ENCODE measurements around the gene PROK1.

- TF ChIP-seq, protein P1, sequence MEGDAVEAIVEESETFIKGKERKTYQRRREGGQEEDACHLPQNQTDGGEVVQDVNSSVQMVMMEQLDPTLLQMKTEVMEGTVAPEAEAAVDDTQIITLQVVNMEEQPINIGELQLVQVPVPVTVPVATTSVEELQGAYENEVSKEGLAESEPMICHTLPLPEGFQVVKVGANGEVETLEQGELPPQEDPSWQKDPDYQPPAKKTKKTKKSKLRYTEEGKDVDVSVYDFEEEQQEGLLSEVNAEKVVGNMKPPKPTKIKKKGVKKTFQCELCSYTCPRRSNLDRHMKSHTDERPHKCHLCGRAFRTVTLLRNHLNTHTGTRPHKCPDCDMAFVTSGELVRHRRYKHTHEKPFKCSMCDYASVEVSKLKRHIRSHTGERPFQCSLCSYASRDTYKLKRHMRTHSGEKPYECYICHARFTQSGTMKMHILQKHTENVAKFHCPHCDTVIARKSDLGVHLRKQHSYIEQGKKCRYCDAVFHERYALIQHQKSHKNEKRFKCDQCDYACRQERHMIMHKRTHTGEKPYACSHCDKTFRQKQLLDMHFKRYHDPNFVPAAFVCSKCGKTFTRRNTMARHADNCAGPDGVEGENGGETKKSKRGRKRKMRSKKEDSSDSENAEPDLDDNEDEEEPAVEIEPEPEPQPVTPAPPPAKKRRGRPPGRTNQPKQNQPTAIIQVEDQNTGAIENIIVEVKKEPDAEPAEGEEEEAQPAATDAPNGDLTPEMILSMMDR (conservative IDR thresholded peaks at IDR 0.05; ENCODE audit: low read length): no peak
- TF ChIP-seq EZH2phosphoT487 (IDR thresholded peaks at IDR 0.05; ENCODE audit: borderline replicate concordance, low read depth, low read length): no peak
Observed at GRCh38 chr1:110478886-110479285, 27.9 kb downstream of the PROK1 start.

Data from OCI-LY7 (cell line).